ENCODE results near the gene BTF3. TPM values are rescaled to one million over a fixed set of nuclear protein-coding genes. Genes with fewer than 3 reads are reported as not detected.

Gene BTF3
- total and polyA plus RNA-seq, 10 donors, result 368 to 914 (median 511) TPM

DNA sequence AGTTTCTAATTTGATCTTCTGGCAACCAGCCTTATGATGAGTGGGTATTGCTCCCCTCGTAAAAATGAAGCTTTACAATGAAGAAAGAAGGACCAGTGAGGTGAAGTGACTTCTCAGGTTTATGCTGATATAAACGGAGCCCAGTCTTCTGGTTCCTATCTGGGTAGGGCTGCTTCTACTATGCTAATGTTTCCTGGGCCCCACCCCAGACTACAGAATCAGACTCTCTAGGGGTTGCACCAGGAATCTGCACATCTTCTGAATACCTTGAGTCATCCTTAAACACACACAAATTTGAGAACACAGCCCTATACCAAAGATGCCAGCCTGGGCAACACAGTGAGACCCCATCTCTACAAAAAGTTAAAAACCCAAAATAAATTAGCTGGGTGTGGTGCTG is 16.2 kb downstream of the BTF3 start:
- 72 to 96% (median 84%) methylated on average over 2 of the region's 2 CpGs for WGBS, 5 donors

DNA sequence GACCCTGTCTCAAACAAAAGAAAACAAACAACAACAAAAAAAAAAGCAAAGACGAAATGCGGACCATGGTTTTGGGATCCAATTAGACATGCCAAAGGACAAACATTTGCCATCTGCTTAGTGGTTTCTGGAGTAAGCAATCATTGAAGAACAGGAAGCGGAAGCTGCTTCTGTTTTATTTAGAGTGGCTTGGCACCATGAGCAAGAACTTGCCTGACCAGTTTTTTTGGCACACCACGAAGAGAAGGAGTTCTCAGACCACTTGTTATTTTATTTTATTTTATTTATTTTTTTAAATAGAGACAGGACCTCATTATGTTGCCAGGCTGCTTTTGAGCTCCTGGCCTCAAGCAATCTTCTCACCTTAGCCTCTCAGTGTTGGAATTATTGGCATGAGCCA is 17.0 kb downstream of the BTF3 start:
- Histone ChIP-seq H3K9me3 (no peaks in the 10 kb centered on the region), H3K27me3 (replicated peaks in 1 of 7) (no peaks in the 10 kb centered on the region), H3K36me3 (no peaks in the 10 kb centered on the region), H3K27ac (no peak overlapping the region), H3K4me3 (no peak overlapping the region), H3K4me1 (peaks cover 0 to 8% (median 2%) of the 10 kb centered on the region in 6 donors)
- no peak for DNase-seq
- TF ChIP-seq, protein P1, sequence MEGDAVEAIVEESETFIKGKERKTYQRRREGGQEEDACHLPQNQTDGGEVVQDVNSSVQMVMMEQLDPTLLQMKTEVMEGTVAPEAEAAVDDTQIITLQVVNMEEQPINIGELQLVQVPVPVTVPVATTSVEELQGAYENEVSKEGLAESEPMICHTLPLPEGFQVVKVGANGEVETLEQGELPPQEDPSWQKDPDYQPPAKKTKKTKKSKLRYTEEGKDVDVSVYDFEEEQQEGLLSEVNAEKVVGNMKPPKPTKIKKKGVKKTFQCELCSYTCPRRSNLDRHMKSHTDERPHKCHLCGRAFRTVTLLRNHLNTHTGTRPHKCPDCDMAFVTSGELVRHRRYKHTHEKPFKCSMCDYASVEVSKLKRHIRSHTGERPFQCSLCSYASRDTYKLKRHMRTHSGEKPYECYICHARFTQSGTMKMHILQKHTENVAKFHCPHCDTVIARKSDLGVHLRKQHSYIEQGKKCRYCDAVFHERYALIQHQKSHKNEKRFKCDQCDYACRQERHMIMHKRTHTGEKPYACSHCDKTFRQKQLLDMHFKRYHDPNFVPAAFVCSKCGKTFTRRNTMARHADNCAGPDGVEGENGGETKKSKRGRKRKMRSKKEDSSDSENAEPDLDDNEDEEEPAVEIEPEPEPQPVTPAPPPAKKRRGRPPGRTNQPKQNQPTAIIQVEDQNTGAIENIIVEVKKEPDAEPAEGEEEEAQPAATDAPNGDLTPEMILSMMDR (IDR thresholded peaks at IDR 0.05 in 8 of 11, conservative IDR thresholded peaks at IDR 0.05 in 3 of 11), result no peak
- no peak for TF ChIP-seq POLR2AphosphoS5 (IDR thresholded peaks at IDR 0.05)
- no peak for TF ChIP-seq POLR2A (IDR thresholded peaks at IDR 0.05)
- 33 to 76% (median 56%) methylated on average over 4 of the region's 4 CpGs for WGBS, 5 donors
- intact Hi-C loops (cut with DNase I; ENCODE audit: low total_unique reads), result no loop called here

More for the DNA sequence above, 16.2 kb downstream of the BTF3 start:
- no peaks in the 10 kb centered on the region for H3K9me3 ChIP-seq
- H3K36me3 ChIP-seq, result no peaks in the 10 kb centered on the region
- H3K4me3 ChIP-seq, result no peak overlapping the region
- no peaks in the 10 kb centered on the region for H3K27me3 ChIP-seq (replicated peaks in 1 of 7)
- peaks cover 0 to 2% (median 0%) of the 10 kb centered on the region in 6 donors for H3K4me1 ChIP-seq
- TF ChIP-seq POLR2A (IDR thresholded peaks at IDR 0.05) (no peak), POLR2AphosphoS5 (IDR thresholded peaks at IDR 0.05) (no peak)
- TF ChIP-seq, protein P1 (IDR thresholded peaks at IDR 0.05 in 8 of 11, conservative IDR thresholded peaks at IDR 0.05 in 3 of 11), result no peak
- H3K27ac ChIP-seq, result no peak overlapping the region
- intact Hi-C loops (cut with DNase I; ENCODE audit: low total_unique reads), result no loop called here
- no peak for DNase-seq

DNA sequence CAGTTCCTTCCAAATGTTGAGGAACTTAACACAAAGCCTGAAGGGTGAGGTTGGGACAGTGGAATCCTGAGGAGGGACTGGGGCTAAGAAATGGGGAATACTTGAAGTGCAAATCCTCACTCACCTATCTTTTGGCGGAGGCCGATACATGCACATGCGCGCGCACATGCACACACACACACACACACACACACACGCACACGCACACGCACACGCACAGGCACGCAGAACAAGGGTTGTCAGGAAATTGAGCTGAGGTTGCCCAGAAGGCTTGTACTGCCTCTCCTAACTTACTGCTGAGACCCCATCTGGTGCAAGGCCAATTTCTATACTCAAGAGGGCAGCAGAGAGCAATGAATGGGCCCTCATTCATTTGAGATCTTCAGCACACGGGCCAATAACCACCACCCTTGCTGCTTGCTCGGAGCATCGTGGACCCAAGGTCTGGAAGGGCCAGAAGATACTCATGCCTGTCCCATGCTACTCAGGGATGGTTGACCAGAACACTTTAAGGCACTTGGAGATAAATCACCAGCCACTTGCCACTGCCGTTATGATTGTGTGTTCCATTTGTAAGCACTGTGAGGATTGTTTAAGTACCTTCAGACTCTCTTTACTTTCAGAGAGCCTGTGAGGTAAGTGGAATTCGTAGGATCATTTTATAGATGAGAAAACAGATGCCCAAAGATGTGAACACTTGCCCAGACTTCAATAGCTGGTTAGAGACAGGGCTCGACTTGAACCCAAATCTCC is 21.5 kb downstream of the BTF3 start:
- peaks cover 0 to 8% (median 2%) of the 10 kb centered on the region in 6 donors for H3K4me1 ChIP-seq
- WGBS, 5 donors, result 14 to 25% (median 22%) methylated on average over 13 to 16 of the region's 16 CpGs
- no peak for DNase-seq

GRCh38 chr5:73522989-73523388 is 24.7 kb downstream of the BTF3 start:
- WGBS, 5 donors, result 84 to 92% (median 89%) methylated on average over 7 of the region's 7 CpGs
- no peaks in the 10 kb centered on the region for H3K36me3 ChIP-seq
- no peaks in the 10 kb centered on the region for H3K9me3 ChIP-seq
- H3K27me3 ChIP-seq (replicated peaks in 1 of 7), result peaks cover 0 to 5% (median 0%) of the 10 kb centered on the region in 7 donors
- no peak overlapping the region for H3K4me3 ChIP-seq
- no peak for TF ChIP-seq POLR2A (IDR thresholded peaks at IDR 0.05)
- no peak for TF ChIP-seq POLR2AphosphoS5 (IDR thresholded peaks at IDR 0.05)
- TF ChIP-seq, protein P1 (IDR thresholded peaks at IDR 0.05 in 8 of 11, conservative IDR thresholded peaks at IDR 0.05 in 3 of 11), result no peak
- H3K4me1 ChIP-seq, result peaks cover 0 to 8% (median 2%) of the 10 kb centered on the region in 6 donors
- H3K27ac ChIP-seq, result no peak overlapping the region
- DNase-seq, result no peak
- intact Hi-C loops (cut with DNase I; ENCODE audit: low total_unique reads), result no loop called here

More for the DNA sequence above, 21.5 kb downstream of the BTF3 start:
- Histone ChIP-seq H3K27me3 (replicated peaks in 1 of 7) (no peaks in the 10 kb centered on the region), H3K4me3 (no peak overlapping the region), H3K36me3 (no peaks in the 10 kb centered on the region), H3K9me3 (no peaks in the 10 kb centered on the region), H3K27ac (no peak overlapping the region)
- no peak for TF ChIP-seq POLR2AphosphoS5 (IDR thresholded peaks at IDR 0.05)
- TF ChIP-seq, protein P1 (IDR thresholded peaks at IDR 0.05 in 8 of 11, conservative IDR thresholded peaks at IDR 0.05 in 3 of 11), result peak; percentile 56 to 83 (median 71)
- intact Hi-C loops (cut with DNase I; ENCODE audit: low total_unique reads), result no loop called here

Measured in spleen (tissue), 11 donors.